Left hindlimb (tissue), 1 donor: Measurements from ENCODE around the gene DMBX1.

Experiments used
- DNase-seq: peaks from one replicate; pipeline ENCODE4 v3.0.0-alpha.2; 2018

The DMBX1 gene

GRCh38 chr1:46526691-46527291 lies 37.2 kb downstream of the DMBX1 start:
- no peak for DNase-seq

DNA sequence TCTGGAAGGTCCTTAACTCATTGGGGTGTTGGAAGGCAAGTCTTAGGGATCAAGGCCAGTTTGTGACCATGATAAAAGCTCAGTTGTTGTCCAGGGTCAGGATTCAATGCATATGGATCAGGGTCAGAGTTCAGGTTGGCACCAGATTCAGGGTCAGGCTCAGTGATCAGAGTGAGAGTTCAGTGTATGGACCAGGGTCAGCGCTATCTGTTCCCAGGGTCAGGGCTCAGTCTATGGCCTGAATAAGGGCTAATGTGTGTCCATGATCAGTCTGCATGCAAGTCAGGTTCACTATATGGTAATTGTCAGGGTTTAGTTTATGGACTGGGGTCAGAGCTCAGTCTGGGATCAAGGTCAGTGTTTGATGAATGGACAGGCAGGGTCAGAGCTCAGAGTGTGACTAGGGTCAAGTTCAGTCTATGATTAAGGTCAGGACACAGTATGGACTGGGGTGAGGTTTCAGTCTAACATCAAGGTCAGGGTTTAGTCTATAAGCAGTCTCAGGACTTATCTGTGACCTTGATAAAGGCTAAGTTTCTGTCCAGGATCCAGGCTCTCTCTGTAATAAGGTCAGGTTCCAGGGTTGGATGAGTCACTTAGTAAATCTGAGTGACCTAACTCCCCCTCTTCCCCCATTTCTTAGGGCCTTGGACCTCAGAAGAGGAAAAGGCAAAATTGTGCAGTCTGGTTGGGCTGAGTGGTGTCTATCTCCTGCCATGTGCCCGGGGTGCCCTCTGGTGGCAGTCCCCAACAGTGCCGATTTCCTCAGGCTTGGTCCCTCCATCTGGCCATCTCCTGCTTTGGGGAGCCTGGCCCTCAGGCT lies 38.0 kb downstream of the DMBX1 start:
- peak; percentile 78 for DNase-seq

DNA sequence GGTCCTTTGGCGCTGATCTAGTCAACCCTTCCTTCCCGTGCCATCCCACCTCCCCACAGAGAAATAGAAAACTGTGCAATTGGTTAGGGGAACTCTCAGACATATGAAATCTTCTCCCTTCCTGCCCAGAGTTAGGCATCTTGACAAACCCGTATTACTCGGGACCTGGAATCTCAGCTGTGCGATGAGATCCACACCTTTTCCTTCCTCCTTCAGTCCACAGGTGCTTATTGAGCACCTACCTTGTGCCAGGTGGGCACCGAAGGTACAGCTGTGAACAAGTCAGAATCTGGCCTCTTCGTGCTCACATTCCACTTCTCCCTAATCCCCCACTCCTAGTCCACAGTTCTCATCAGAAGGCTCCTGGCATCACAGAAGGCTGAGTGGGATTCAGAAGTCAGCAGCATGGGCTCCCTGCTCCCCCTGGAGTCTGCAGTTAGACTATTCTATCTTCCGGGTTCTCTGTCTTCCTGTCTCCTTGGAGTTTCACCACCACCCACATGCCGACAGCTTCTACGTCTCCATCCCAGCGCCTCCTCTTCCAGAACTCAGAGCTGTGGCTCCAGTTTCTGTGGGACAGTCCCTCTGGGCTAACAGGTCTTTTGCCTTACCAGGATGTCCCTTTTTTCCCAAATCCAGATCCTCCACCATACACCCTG lies 38.8 kb downstream of the DMBX1 start:
- DNase-seq, result no peak

- no peak for DNase-seq
These were observed 39.5 kb downstream of the DMBX1 start for GRCh38 chr1:46529031-46529630.

DNA sequence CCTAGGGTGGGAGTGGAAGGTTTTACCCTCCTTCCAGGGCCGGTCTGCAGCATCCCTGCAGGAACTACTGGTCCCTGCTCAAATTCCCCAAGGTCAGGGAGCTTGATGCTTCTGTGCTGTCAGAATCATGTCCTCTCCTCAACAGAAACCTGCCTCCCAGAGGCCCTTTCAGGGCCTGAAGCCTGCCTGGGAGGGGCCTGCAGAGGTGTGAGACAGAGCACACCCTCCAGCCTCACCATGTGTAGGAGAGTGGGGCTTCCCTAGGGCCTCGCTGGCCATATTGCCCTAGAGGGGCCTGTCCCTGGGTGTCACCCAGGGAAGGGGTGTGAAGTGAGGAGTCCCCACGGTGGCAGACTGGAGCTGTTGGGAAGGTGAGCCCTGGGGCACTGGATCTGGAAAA lies 40.7 kb downstream of the DMBX1 start:
- no peak for DNase-seq

DNA sequence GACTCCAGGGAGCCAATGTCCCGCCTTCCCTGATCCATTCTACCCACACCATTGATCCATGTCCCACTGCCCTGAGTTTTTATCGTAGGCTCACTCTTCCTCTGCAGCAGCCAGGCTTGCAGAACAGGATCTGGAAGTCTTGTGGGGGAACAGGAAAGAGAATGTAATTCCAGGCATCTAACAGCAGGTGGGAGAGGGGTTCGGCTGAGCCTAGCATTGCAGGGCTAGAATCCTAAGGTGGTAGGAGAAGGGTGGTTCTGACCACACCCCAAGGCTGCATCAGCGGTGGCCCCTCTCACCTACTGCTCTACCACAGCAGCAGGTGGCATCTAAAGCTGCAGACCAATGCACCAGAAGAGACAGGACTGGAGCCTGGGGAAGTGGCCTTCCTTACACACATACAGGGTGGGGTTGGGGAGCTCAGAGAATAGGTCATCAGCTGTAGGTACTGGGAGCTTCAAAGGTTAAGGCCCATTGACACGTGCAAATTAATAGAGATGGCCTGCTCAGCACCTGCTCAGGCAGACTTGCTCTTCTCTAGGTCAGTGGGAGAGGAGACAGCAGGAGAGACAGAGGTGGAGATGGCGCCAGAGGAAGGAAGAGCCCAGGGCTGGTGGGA lies 41.3 kb downstream of the DMBX1 start:
- DNase-seq, result no peak

GRCh38 chr1:46532095-46532494 lies 42.5 kb downstream of the DMBX1 start:
- no peak for DNase-seq

GRCh38 chr1:46532498-46533178 lies 43.0 kb downstream of the DMBX1 start:
- peak; percentile 74 for DNase-seq

DNA sequence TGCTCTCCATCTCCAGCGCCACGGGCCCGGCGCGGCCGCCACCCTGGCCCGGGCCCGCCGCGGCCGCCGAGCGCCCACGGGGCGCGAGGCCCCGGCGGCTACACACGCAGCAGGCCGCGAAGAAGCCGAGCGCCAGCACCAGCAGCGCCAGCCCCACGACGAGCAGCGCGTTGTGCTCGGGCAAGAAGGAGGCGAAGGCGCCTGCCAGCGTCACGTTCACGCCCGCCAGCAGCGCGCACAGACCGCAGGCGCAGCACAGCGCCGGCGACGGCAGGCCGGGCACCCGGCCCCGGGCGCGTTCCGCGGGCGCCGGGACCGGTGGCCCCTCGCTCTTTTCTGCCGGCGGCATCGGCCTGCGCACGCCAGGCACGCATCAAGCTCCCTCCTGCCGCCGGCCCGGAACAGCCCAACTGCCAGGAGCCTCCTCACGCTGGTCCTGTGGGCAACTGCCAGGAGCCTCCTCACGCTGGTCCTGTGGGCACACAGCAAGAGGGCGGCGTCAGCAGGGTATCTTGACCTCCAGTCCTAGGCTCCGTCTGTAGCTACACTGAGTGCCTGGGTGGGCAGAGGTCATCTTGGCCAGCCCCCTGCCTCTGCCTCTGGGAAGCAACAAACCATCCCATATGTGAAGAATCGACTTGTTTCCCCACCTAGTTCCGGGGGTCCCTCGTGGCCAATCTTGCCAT lies 43.7 kb downstream of the DMBX1 start:
- peak; percentile 63 for DNase-seq

DNA sequence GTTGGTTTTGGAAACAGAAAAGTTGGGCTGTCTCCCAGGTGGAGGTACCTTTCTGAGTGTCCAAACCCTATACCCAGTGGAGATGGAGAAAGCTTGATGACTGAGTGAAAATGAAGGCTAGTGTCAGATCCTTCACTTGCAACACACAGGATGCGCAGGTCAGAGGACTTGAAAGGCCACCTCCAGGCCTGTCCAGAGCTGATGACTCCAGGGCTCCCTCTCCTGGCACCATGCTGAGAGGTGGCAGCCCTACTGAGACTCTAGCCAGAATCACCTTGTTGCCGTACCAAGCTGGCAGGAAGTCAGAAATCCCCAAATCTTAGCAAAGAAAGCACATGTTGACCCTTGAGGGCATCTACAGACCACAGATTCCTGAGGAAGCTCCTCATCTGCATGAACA lies 45.4 kb downstream of the DMBX1 start:
- no peak for DNase-seq

- no peak for DNase-seq
These were observed 46.9 kb downstream of the DMBX1 start for GRCh38 chr1:46536527-46536926.

GRCh38 chr1:46537651-46538050 lies 48.0 kb downstream of the DMBX1 start:
- no peak for DNase-seq

- no peak for DNase-seq
These were observed 48.5 kb downstream of the DMBX1 start for GRCh38 chr1:46538147-46538546.
